Activated CD8-positive, alpha-beta memory T cell treated with anti-CD3 and anti-CD28 coated beads for 24 hours (primary cell): ENCODE data around the gene TICRR.
A peak's percentile ranks its signal among the peaks of the same experiment; 100 is the strongest.
"Not testable (repeated sequence)": the region's sequence is repeated elsewhere in the genome, so short reads cannot be mapped to it uniquely, and the experiment has no call there.

Experiments
- DNase-seq: peaks from one replicate; pipeline ENCODE4 v3.0.0-alpha.2; 2020

TICRR gene

GRCh38 chr15:89575656-89576416, 567 bp downstream of the TICRR start:
- DNase-seq = no peak

DNA sequence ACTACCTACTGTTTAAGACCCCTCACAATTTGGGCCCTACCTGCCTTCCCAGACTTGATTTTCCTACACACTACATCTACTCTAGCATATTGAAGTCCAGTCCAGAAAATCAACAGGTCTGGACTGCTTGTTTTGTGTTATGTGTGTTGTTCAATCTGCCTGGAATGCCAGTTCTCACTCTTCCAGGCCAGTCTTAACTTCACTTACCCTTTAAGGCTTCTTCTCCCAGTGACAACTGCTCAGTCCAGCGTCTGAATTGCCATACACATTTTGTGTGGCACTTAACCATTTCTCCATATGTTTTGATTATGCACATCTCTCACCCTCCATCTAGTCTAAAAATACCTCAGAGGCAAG, 1.1 kb downstream of the TICRR start:
- DNase-seq = no peak

- no peak for DNase-seq
Measured at GRCh38 chr15:89577776-89578115, 2.5 kb downstream of the TICRR start.

DNA sequence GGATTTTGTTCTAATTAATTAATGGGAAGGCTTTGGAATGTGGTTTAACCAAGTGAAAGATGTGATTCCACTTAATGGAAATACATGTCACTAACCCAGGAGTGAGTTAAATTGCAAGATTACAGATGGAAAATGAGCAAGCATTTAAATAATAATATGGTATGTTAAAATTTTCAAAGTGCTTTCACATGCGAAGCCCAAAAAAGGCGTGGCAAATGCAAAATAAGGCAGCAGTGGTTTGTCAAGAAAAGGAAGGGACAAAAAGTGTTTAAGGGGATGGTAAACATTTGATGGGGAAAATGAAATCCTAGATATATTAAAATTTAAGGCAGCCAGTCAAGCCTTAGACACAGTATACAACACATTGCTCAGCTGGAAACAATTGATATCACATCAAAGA, 2.9 kb downstream of the TICRR start:
- DNase-seq = no peak

GRCh38 chr15:89580747-89581146, 5.5 kb downstream of the TICRR start:
- not testable (repeated sequence) for DNase-seq

DNA sequence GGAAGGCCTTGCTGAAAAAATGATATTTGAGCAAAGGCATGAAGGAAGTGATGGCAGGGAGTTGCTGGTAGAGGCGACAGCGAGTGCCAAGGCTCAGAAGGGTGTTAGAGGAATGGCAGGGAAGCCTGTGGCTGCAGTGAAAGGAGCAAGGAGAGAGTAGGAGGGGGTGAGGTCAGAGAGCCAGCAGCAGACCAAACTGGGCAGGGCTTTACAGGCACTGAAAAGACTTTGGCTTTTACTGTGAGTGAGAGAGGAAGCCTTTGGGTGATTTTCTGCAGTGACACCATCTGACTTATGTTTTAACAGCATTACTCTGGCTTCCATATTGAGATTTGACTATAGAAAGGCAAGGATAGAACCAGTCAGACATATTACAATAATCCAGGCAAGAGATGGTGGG, 11.4 kb downstream of the TICRR start:
- no peak for DNase-seq

GRCh38 chr15:89587955-89588354, 12.7 kb downstream of the TICRR start:
- no peak for DNase-seq

GRCh38 chr15:89591834-89592233, 16.6 kb downstream of the TICRR start:
- DNase-seq = no peak

GRCh38 chr15:89593018-89593417, 17.7 kb downstream of the TICRR start:
- DNase-seq = no peak

DNA sequence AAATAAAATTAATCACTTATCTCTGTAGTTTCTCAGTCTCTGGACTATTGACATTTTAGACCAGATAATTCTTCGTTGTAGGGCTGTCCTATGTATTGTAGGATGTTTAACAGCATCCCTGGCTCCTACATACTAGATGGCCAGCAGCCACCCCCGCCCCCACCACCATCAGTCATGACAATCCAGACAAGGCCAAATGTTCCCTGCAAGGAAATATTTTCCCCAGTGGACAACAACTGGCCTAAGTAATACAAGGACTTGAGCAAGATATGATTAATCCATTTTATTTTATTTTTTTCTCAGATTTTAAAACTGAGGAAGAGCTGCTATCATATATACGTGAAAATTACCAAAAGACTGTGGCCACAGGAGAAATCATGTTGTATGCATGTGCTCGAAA, 23.8 kb downstream of the TICRR start:
- DNase-seq = no peak

DNA sequence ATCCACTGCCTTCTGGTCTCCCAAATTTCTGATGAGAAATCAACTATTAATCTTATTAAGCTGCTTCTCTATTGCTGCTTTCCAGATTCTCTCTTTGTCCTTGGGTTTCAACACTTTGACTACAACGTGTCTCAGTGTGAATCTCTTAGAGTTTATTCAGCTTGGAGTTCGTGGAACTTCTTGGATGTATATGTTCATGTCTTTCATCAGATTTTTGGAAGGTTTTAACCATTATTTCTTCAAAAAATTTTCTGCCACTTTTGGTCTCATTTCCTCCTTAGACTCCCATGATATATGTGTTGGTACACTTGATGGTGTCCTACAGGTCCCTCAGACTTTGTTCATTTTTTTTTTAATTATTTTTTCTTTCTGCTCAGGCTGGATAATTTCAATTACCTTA, 36.0 kb downstream of the TICRR start:
- no peak for DNase-seq

GRCh38 chr15:89613031-89613430, 37.8 kb downstream of the TICRR start:
- DNase-seq = no peak

- no peak for DNase-seq
Measured at GRCh38 chr15:89614164-89614563, 38.9 kb downstream of the TICRR start.

DNA sequence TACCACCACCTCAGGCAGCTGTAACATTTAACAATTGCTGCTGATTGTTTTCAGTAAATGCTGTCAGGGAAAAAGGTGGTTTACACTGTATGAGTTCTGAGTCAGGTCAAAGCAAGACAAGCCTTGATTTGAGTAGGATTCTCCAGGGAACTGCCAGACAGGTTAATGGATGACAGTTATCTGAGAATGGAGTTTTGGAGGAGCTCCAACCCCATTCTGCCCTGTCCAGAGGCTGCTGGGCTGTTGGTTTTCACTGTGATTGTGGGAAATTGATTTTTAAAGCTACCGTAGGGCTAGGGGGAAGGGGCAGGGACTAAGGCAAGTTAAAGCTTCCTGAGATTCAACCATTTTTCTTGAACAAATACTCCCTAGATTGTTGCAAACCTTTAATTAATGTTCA, 39.9 kb downstream of the TICRR start:
- no peak for DNase-seq

GRCh38 chr15:89616228-89616627, 41.0 kb downstream of the TICRR start:
- no peak for DNase-seq

DNA sequence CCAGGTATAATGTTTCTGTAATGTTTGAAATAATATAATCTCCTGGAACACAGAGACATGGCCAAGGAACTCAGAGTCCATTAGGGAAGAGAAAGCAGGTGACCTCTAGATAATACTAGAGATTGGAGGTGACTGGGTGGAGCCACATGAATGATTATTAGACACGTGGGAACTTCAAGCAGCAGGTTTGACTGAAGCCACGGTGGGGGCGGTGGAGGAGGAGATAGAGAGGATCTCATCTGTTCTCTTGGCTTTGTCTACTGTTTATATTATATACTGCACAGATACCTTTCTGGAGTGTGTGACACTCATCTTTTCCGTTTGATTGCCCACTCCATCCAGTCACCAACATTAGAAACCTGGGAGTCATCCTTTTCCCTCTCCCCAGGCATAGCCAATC, 46.3 kb downstream of the TICRR start:
- DNase-seq = no peak

- DNase-seq = no peak
Measured at GRCh38 chr15:89623165-89623564, 47.9 kb downstream of the TICRR start.

DNA sequence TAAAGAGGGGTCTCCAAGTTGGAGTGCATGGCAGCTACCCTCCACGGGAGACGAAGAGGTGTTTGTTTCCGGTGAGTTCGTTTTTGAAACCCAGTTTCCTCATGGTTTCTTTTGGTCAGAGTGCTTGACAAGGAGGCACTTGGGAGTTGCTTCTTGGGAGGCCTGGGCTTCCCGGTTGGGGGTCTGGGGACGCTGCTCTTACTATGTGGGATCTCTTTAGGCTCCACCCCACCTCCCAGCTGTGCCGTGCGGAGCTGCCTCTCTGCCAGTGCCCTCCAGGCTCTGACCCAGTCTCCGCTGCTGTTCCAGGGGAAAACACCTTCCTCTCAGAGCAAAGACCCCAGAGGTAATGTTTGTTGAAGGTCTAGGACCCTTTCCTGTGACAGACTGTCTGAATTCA, 50.4 kb downstream of the TICRR start:
- peak; percentile 38 for DNase-seq

GRCh38 chr15:89627256-89627970, 52.1 kb downstream of the TICRR start:
- DNase-seq = peak; percentile 44

DNA sequence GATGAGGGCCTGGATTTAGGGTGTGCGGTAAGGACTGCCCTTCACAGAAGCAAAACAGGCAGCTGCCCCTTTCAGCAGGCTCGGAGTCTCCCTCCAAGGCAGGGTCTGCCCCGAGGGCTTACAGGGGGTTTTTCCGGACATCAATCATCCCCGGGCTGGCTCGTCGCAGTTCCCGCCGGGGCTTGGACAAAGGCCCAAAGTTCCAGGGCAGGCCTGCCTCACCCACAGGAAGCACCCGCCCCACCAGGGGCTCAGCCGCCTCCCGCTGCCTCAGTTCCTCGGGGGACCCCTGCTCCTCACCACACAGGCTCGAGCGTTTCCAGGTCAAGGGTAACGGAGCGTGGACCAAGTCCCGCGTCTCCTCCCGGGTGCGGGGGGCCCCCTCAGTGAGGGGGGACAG, 53.0 kb downstream of the TICRR start:
- peak; percentile 45 for DNase-seq

GRCh38 chr15:89628806-89629715, 53.8 kb downstream of the TICRR start:
- DNase-seq = peak; percentile 40

DNA sequence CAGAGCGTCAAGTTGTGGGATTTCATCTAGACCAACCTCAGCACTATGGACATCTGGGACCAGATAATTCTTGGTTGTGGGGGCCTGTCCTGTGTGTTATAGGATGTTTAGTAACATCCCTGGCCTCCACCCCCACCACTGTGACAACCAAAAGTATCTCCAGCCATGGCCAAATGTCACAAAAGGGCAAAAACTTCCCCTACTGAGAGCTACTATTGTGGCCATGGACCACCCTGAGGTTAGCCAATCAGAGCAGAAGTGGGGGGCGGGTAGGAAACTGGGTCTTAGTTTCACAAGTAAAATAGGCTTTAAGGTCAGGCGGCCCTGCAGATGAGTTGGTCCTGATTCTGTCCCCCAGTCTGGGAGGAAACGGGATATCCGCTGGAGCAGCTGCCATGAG, 54.6 kb downstream of the TICRR start:
- DNase-seq = peak; percentile 41

GRCh38 chr15:89630260-89630659, 55.0 kb downstream of the TICRR start:
- DNase-seq = peak; percentile 38
